HepG2 (cell line): ENCODE measurements around the gene ACTN3. TPM values are rescaled to one million over a fixed set of nuclear protein-coding genes. Genes with fewer than 3 reads are reported as not detected.
A peak's percentile ranks its signal among the peaks of the same experiment; 100 is the strongest.

Experiments used
- ATAC-seq: fragments of 200-7000 bp; cut with Tn5 transposase; 3 replicates; pipeline ENCODE4 v1.9.1; 2020; ENCODE audit warnings: mild to moderate bottlenecking, moderate library complexity
- BruUV-seq: library from RNA; stranded (reverse); fragments of 400-500 nt; replicated peaks from 2 replicates; lab custom pipeline; 2021; lab: Mats Ljungman, UMichigan
- CTCF ChIA-PET: fragments of 300-600 bp; formaldehyde crosslinking; extraction: SDS; loops from one replicate; lab custom pipeline; 2021; ENCODE audit warnings: low total read pairs, inconsistent platforms, low intra/inter-chr PET ratio; lab: Yijun Ruan, JAX
- POLR2A ChIA-PET: fragments of 350-600 bp; sonication (Branson Sonifier 250); formaldehyde crosslinking; loops from one replicate; lab custom pipeline; 2020; ENCODE audit warnings: antibody characterized with exemption, inconsistent platforms; lab: Yijun Ruan, JAX
- DNase-seq: peaks from one replicate; pipeline ENCODE4 v3.0.0-alpha.2; 2015; ENCODE audit warnings: low spot score
- FAIRE-seq: peaks from 3 replicates; lab custom pipeline; 2011; peaks lifted over from hg19 to GRCh38; lab: Jason Lieb, UNC
- H2AFZ ChIP-seq: one replicate; pipeline ENCODE4 v1.6.1; 2011; ENCODE audit warnings: low read length, inconsistent platforms
- H3K27ac ChIP-seq: fragments of 300-600 bp; 3 replicates; pipeline ENCODE4 v1.8.0; 2011; ENCODE audit warnings: mixed run types, mild to moderate bottlenecking, mixed read lengths, low read length, inconsistent platforms; ENCODE audit not compliant: insufficient read depth; ENCODE audit errors: extremely low read length
- H3K27me3 ChIP-seq, 2 experiments: fragments of 200-600 bp in 1 of 2; 2 replicates in 1 of 2; 3 replicates in 1 of 2; pipeline versions ENCODE4 v1.6.0 to v1.8.0; 2011; ENCODE audit warnings: low read length in 2 of 2, mild to moderate bottlenecking in 2 of 2, moderate library complexity in 2 of 2, inconsistent platforms in 1 of 2; ENCODE audit not compliant: insufficient read depth in 2 of 2, control insufficient read depth in 1 of 2
- H3K36me3 ChIP-seq, 2 experiments: fragments of 200-600 bp in 1 of 2; replicated peaks in 1 of 2; 2 replicates in 1 of 2; 3 replicates in 1 of 2; pipeline versions ENCODE4 v1.5.1 to v1.8.0; 2011; ENCODE audit warnings: low read length in 2 of 2, inconsistent platforms in 1 of 2; ENCODE audit not compliant: insufficient read depth in 2 of 2, control insufficient read depth in 1 of 2
- H3K4me1 ChIP-seq: 2 replicates; pipeline ENCODE4 v1.5.1; 2012; ENCODE audit warnings: low read length, inconsistent platforms; ENCODE audit not compliant: insufficient read depth
- H3K4me2 ChIP-seq: 2 replicates; pipeline ENCODE4 v1.6.0; 2011; ENCODE audit warnings: low read depth, low read length, inconsistent platforms
- H3K4me3 ChIP-seq, 3 experiments: fragments of 200-600 bp in 1 of 3; sonication (generic), shearing (Covaris generic) in 1 of 3; replicated peaks in 1 of 3; 2 replicates each; pipeline ENCODE4 v1.5.1; 2011 to 2016; ENCODE audit warnings: low read length in 3 of 3, inconsistent platforms in 2 of 3, low read depth in 2 of 3, mild to moderate bottlenecking in 2 of 3, control low read depth in 1 of 3, mixed read lengths in 1 of 3; ENCODE audit not compliant: insufficient read depth in 1 of 3
- H3K79me2 ChIP-seq: one replicate; pipeline ENCODE4 v1.6.1; 2011; ENCODE audit warnings: low read length, inconsistent platforms; ENCODE audit not compliant: insufficient read depth
- H3K9ac ChIP-seq: 2 replicates; pipeline ENCODE4 v1.6.0; 2011; ENCODE audit warnings: mild to moderate bottlenecking, low read depth, low read length, inconsistent platforms; ENCODE audit not compliant: insufficient read depth
- H3K9me3 ChIP-seq: 2 replicates; pipeline ENCODE4 v1.5.1; 2012; ENCODE audit warnings: mild to moderate bottlenecking, low read length
- H4K20me1 ChIP-seq: 2 replicates; pipeline ENCODE4 v1.6.0; 2011; ENCODE audit warnings: inconsistent platforms, mild to moderate bottlenecking, low read length, moderate library complexity; ENCODE audit not compliant: insufficient read depth
- ASH2L ChIP-seq: fragments of 300-600, 200-600 bp; sonication (generic); IDR thresholded peaks from 2 replicates; pipeline ENCODE4 v1.7.0; 2017; ENCODE audit warnings: low read depth, mild to moderate bottlenecking, moderate library complexity, mixed read lengths, low read length; ENCODE audit not compliant: insufficient read length
- ERF ChIP-seq: IDR thresholded peaks from 2 replicates; pipeline ENCODE4 v1.6.1; 2018; ENCODE audit warnings: missing biosample characterization, missing genetic modification reagents
- PRDM10 ChIP-seq: sonication (generic); formaldehyde crosslinking; IDR thresholded peaks from 2 replicates; pipeline ENCODE4 v1.4.0; 2020; ENCODE audit warnings: low read depth, missing genetic modification reagents
- SIN3A ChIP-seq: IDR thresholded peaks from 2 replicates; pipeline ENCODE4 v1.6.1; 2011; ENCODE audit warnings: low read depth, mild to moderate bottlenecking, control low read depth, low read length, borderline replicate concordance
- SYNCRIP ChIP-seq: fragments of 200-400 bp; formaldehyde crosslinking; IDR thresholded peaks from 2 replicates; pipeline ENCODE4 v1.6.1; 2018; ENCODE audit warnings: mild to moderate bottlenecking, low read depth, low read length; ENCODE audit not compliant: insufficient read depth
- TIGD3 ChIP-seq: sonication (generic); formaldehyde crosslinking; IDR thresholded peaks from 2 replicates; pipeline ENCODE4 v1.5.1; 2020; ENCODE audit warnings: mild to moderate bottlenecking, missing genetic modification reagents, borderline replicate concordance
- ZNF615 ChIP-seq: sonication (generic); formaldehyde crosslinking; IDR thresholded peaks from 2 replicates; pipeline ENCODE4 v1.5.0; 2020; ENCODE audit warnings: mild to moderate bottlenecking, missing genetic modification reagents, borderline replicate concordance
- ZNF775 ChIP-seq: sonication (generic); formaldehyde crosslinking; IDR thresholded peaks from 2 replicates; pipeline ENCODE4 v1.4.0; 2020; ENCODE audit warnings: missing genetic modification reagents, mild to moderate bottlenecking, moderate library complexity, borderline replicate concordance
- ZNF781 ChIP-seq: sonication (generic); formaldehyde crosslinking; IDR thresholded peaks from 2 replicates; pipeline ENCODE4 v1.5.1; 2020; ENCODE audit warnings: borderline replicate concordance, mild to moderate bottlenecking, missing genetic modification reagents; ENCODE audit errors: not compliant biosample characterization
- ZSCAN22 ChIP-seq: sonication (generic); formaldehyde crosslinking; IDR thresholded peaks from 2 replicates; pipeline ENCODE4 v1.4.0; 2020; ENCODE audit warnings: mild to moderate bottlenecking, missing genetic modification reagents
- WGBS: methylation state at CpG from one replicate; pipeline ENCODE4 v1.1.6; 2017; ENCODE audit warnings: low lambda C conversion rate; 5-methylcytosine and 5-hydroxymethylcytosine counted together
- in situ Hi-C: cut with HindIII; loops from 2 replicates; pipeline ENCODE4 v1.10.0; 2017; ENCODE audit warnings: low pct_unique_long_range_greater_than_20kb; ENCODE audit not compliant: extremely low pct_ligation_motif_present
- intact Hi-C: fragments of 100-400 bp; cut with micrococcal nuclease; formaldehyde crosslinking; loops from one replicate; pipeline ENCODE4 v1.10.0; 2022; ENCODE audit not compliant: unreplicated experiment
- polyA plus RNA-seq, 8 experiments: library from polyadenylated mRNA; depleted of rRNA in 3 of 8; stranded (reverse) in 7 of 8; unstranded in 1 of 8; fragments of >200 nt; fragmentation: Illumina TruSeq in 4 of 8; extraction: Trizol in 4 of 8; gene quantifications; 2 replicates each; pipeline versions ENCODE4 v1.2.1 to v1.2.3, GENCODE V29; 2011 to 2016; ENCODE audit warnings: low read depth in 4 of 8, missing spikeins in 1 of 8, mixed read lengths in 1 of 8; ENCODE audit not compliant: insufficient read depth in 1 of 8
- total RNA-seq, 5 experiments: library from RNA; depleted of rRNA; stranded (reverse); fragments of >200 nt; fragmentation: Illumina TruSeq; extraction: Trizol; gene quantifications; 2 replicates each; pipeline ENCODE4 v1.2.3, GENCODE V29; 2016; ENCODE audit warnings: low read depth in 1 of 5
- TF ChIP-seq, protein P1 (sequence below): IDR thresholded peaks from 2 replicates; pipeline ENCODE4 v1.6.1; 2016; ENCODE audit warnings: missing compliant biosample characterization, missing genetic modification reagents, borderline replicate concordance
- TF ChIP-seq, protein P2 (sequence below): sonication (generic); formaldehyde crosslinking; IDR thresholded peaks from 2 replicates; pipeline ENCODE4 v1.5.0; 2020; ENCODE audit warnings: missing genetic modification reagents

ACTN3 gene
- total and polyA plus RNA-seq, 2 of the 13 experiments (the other 11 are each of a cell fraction or from before 2014, with no cell fraction given) = 0.04 to 0.09 TPM

- TF ChIP-seq, protein P1, sequence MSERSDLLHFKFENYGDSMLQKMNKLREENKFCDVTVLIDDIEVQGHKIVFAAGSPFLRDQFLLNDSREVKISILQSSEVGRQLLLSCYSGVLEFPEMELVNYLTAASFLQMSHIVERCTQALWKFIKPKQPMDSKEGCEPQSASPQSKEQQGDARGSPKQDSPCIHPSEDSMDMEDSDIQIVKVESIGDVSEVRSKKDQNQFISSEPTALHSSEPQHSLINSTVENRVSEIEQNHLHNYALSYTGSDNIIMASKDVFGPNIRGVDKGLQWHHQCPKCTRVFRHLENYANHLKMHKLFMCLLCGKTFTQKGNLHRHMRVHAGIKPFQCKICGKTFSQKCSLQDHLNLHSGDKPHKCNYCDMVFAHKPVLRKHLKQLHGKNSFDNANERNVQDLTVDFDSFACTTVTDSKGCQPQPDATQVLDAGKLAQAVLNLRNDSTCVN (CRISPR knock-in tag) = peak; percentile 78; the same call in 1 of the 2 replicates
- no peak for TF ChIP-seq ZNF775 (CRISPR knock-in tag)
Measured at GRCh38 chr11:66592457-66593302, 46.0 kb downstream of the ACTN3 start, which contains the start of the genes CCDC87 and CCS (continued).

GRCh38 chr11:66593303-66593635 lies 46.6 kb downstream of the ACTN3 start:
- peaks cover 72% of the 10 kb centered on the region for H3K4me1 ChIP-seq
- no peaks in the 10 kb centered on the region for H3K9me3 ChIP-seq
- no peaks in the 10 kb centered on the region for H4K20me1 ChIP-seq
- H3K4me3 ChIP-seq = peak overlapping the region; percentile 71 to 94 (median 76)
- FAIRE-seq = no peak
- no peaks in the 10 kb centered on the region for H3K36me3 ChIP-seq
- H3K27me3 ChIP-seq = no peaks in the 10 kb centered on the region; a peak in 1 of 5 replicates
- DNase-seq = no peak
- peaks cover 12% of the 10 kb centered on the region for H3K79me2 ChIP-seq
- in situ Hi-C loops (no loop called here), intact Hi-C loops (loop anchor here (2.0 to 5.0 kb wide), 3 partner anchors 24 to 84 kb away; partner anchors contain the start of genes RBM14, RBM4 and RBM4B)
- ATAC-seq = peak; percentile 15
- 0% methylated on average over 11 of the region's 12 CpGs for WGBS
- POLR2A ChIA-PET = interaction anchor here (0.9 to 5.1 kb wide), 11 partner anchors 9 to 85 kb away, joined by 3 to 72 read pairs (median 6); partner anchors contain the start of genes RBM14, RBM4 and RBM4B
- BruUV-seq = no TSS peak
- peak overlapping the region; percentile 78 for H3K27ac ChIP-seq
- peak overlapping the region; percentile 100 for H3K4me2 ChIP-seq
- CTCF ChIA-PET = interaction anchor here (1.8 kb wide), 1 partner anchor 14 kb away, joined by 6 read pairs; no protein-coding TSS in a partner anchor
- H3K9ac ChIP-seq = peak overlapping the region; percentile 85
- no peak overlapping the region for H2AFZ ChIP-seq
- TF ChIP-seq TIGD3 (no peak), ZSCAN22 (CRISPR knock-in tag) (no peak), SIN3A (no peak; the same call in 1 of the 2 replicates), ZNF781 (CRISPR knock-in tag) (no peak), SYNCRIP (no peak), ASH2L (peak; percentile 45), ZNF615 (CRISPR knock-in tag) (no peak), ERF (CRISPR knock-in tag) (no peak), PRDM10 (CRISPR knock-in tag) (peak; percentile 83)
- TF ChIP-seq, protein P2, sequence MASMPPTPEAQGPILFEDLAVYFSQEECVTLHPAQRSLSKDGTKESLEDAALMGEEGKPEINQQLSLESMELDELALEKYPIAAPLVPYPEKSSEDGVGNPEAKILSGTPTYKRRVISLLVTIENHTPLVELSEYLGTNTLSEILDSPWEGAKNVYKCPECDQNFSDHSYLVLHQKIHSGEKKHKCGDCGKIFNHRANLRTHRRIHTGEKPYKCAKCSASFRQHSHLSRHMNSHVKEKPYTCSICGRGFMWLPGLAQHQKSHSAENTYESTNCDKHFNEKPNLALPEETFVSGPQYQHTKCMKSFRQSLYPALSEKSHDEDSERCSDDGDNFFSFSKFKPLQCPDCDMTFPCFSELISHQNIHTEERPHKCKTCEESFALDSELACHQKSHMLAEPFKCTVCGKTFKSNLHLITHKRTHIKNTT (CRISPR knock-in tag) = no peak
